Large intestine (tissue), 3 donors: ENCODE results near the gene SMIM7. TPM values are rescaled to one million over a fixed set of nuclear protein-coding genes. Genes with fewer than 3 reads are reported as not detected.

Source experiments
- DNase-seq, 2 donors: peaks; one replicate each; pipeline versions ENCODE4 v3.0.0 to v3.0.0-alpha.2; 2013
- H3K27ac ChIP-seq: one replicate; pipeline ENCODE4 v1.5.1; 2013; ENCODE audit warnings: low read length
- H3K27me3 ChIP-seq: 2 replicates; pipeline ENCODE4 v1.6.1; 2013; ENCODE audit warnings: low read length; ENCODE audit not compliant: control insufficient read depth, insufficient read depth
- H3K36me3 ChIP-seq: 2 replicates; pipeline ENCODE4 v1.6.1; 2013; ENCODE audit warnings: low read length; ENCODE audit not compliant: control insufficient read depth, insufficient read depth
- H3K4me1 ChIP-seq: one replicate; pipeline ENCODE4 v1.6.1; 2013; ENCODE audit warnings: low read length; ENCODE audit not compliant: control insufficient read depth, insufficient read depth
- H3K4me3 ChIP-seq: one replicate; pipeline ENCODE4 v1.5.1; 2013; ENCODE audit warnings: low read length
- H3K9me3 ChIP-seq: one replicate; pipeline ENCODE4 v1.6.1; 2013; ENCODE audit warnings: mild to moderate bottlenecking, low read depth, low read length, moderate library complexity; ENCODE audit not compliant: control insufficient read depth
- WGBS: methylation state at CpG from one replicate; pipeline ENCODE4 v1.1.5; 2013; ENCODE audit warnings: low lambda C conversion rate; ENCODE audit not compliant: insufficient coverage; 5-methylcytosine and 5-hydroxymethylcytosine counted together
- polyA plus RNA-seq: library from polyadenylated mRNA; unstranded; fragments of 120-200 nt; gene quantifications from one replicate; pipeline ENCODE4 v1.2.1, GENCODE V29; 2013

Gene SMIM7
- polyA plus RNA-seq, 1 donor: 85.6 TPM

DNA sequence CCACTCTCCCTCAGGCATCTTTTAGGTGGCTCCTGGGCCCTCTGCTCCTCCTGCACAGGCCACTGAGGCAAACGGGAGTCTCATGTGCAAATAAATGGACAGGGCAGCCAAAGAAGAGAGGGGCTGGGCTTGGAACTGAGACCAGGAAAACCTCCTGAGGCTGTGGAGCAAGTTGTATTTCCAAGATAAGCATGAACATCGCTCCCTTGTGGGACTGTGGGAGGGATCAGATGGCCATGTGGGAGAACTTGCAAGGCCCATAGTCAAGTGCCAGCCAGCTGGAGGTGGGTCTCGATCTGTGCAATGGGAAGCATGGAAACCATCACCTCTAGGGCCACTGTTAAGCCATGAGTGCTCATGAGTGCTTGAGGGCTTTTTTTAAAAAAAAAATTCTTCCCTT, 56.9 kb downstream of the SMIM7 start:
- Histone ChIP-seq H3K9me3 (no peaks in the 10 kb centered on the region), H3K27me3 (no peaks in the 10 kb centered on the region), H3K27ac (no peak overlapping the region), H3K4me1 (peaks cover 3% of the 10 kb centered on the region), H3K36me3 (no peaks in the 10 kb centered on the region), H3K4me3 (no peak overlapping the region)
- no CpG with 5 or more reads among the region's 3 CpGs for WGBS
- no peak for DNase-seq

DNA sequence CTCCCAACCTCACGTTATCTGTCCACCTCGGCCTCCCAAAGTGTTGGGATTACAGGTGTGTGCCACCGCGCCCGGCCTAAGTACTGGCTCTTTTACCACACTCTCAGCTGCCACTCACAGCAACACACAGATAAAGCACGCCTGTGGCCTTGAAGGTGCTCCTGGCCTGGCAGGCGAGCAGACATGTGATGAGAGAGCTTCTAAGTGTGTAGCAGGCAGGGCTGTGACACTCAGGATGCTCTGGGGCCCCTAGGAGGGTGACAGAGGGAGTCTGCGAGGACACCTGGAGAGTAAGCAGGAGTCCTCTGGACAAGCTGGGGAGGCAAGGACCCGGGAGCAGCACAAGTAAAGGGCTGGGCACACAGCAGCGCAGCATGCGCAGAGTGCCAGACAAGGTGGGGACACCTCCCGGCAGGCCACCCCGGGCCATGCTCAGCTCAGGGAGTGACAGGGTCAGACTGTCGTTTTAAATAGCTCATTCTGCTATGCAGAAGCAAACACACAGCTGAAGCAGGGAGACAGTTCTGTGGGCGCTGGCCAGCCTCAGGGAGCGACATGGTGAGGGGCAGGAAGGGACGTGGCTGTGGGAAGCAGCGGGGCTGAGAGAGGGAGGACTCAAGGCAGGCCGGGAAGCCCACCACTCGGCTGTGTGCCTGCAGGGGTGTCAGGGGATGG, 58.4 kb downstream of the SMIM7 start:
- no peaks in the 10 kb centered on the region for H3K36me3 ChIP-seq
- peaks cover 3% of the 10 kb centered on the region for H3K4me1 ChIP-seq

DNA sequence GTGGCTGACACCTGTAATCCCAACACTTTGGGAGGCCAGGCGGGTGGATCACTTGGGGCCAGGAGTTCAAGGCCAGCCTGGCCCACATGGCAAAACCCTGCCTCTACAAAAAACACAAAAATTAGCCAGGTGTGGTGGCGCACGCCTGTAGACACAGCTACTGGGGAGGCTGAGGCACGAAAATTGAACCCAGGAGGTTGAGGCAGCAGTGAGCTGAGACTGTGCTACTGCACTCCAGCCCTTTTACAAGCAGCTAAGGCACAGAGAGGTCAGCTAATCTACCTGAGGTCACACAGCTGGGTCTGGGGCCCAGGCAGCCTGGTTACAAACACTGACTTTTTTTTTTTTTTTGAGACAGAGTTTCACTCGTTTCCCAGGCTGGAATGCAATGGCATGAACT, 59.1 kb downstream of the SMIM7 start:
- no CpG with 5 or more reads among the region's 5 CpGs for WGBS
- DNase-seq: no peak
- no peaks in the 10 kb centered on the region for H3K36me3 ChIP-seq
- H3K4me3 ChIP-seq: no peak overlapping the region
- no peaks in the 10 kb centered on the region for H3K9me3 ChIP-seq
- no peak overlapping the region for H3K27ac ChIP-seq
- no peaks in the 10 kb centered on the region for H3K27me3 ChIP-seq
- peaks cover 2% of the 10 kb centered on the region for H3K4me1 ChIP-seq

More for the DNA sequence above, 58.4 kb downstream of the SMIM7 start:
- Histone ChIP-seq H3K9me3 (no peaks in the 10 kb centered on the region), H3K4me3 (no peak overlapping the region), H3K27me3 (no peaks in the 10 kb centered on the region), H3K27ac (no peak overlapping the region)
- WGBS: no CpG with 5 or more reads among the region's 20 CpGs
- DNase-seq: no peak

DNA sequence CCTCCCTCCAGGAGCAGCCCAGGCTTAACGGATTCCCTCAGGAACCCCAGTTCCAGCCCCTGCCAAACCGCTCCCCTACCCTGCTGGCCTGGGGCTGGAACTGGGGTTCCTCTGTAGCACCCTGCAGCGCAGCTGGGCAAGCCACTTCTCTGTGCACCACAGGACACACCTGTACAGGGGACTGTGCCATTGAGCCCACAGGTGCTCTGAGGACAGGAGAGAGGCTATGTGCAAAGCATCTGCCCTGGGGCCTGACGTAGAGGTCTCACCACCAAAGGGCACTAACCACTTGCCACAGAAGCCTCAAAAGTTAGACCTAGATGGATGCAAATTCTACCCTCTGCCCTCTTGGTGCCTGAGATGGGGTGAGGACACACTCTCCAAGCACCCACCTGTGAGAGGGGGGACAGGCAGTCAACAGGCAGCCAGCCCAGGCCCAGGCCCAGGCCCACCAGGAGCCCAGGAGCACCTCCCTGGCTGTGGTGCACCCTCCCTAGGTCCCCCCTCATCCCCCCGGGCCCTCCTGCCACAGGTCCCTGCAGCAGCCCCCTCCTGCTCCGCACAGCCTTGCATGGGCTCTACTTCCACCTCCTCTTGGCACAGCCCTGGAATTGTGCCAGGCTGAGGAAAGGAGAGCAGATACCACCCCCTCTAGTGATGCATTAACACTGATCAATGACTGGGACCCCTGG, 60.1 kb downstream of the SMIM7 start:
- Histone ChIP-seq H3K4me1 (no peaks in the 10 kb centered on the region), H3K9me3 (no peaks in the 10 kb centered on the region), H3K36me3 (no peaks in the 10 kb centered on the region), H3K4me3 (no peak overlapping the region), H3K27me3 (no peaks in the 10 kb centered on the region), H3K27ac (no peak overlapping the region)
- DNase-seq: no peak
- no CpG with 5 or more reads among the region's 6 CpGs for WGBS

DNA sequence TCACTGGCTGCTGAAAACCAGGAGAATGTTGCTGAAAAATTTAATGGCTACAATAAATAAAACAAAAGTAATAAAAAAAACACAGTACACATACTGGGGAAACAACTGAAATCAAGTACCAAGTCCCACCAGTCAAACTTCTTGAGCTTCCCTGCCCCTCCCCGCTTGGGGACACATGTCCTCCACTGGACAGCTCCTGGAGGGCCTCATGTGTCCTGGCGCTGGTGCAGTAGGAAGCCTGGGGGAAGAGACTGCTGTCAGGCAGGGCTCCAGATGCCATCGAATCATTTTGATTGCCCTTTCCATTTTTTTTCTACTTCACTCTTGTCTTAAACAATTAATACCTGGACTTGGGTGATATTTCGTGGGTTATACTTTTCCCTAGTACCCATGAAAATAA, 61.1 kb downstream of the SMIM7 start:
- Histone ChIP-seq H3K4me1 (no peaks in the 10 kb centered on the region), H3K9me3 (no peaks in the 10 kb centered on the region), H3K27me3 (no peaks in the 10 kb centered on the region), H3K36me3 (no peaks in the 10 kb centered on the region), H3K4me3 (no peak overlapping the region), H3K27ac (no peak overlapping the region)
- no peak for DNase-seq
- WGBS: 60% methylated on average over 1 of the region's 4 CpGs

DNA sequence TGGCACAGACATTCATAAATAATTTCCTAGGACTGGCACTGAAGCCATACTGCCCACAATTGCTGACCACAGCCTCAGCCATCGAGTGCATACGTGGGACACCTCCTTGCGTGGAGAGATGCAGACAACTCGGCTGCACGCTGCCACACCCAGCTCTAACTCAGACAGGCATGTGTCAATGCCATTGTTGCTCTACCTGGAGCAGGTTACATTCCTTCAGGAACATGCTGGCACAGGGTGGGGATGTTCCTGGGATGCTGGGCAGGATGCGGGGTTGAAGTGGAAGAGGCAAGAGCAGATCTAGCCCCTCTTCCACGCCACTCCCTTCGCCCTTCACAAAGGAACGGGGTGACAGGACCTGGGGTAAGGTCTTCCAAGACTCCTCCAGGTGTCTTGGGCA, 63.5 kb downstream of the SMIM7 start:
- H3K4me1 ChIP-seq: no peaks in the 10 kb centered on the region
- H3K4me3 ChIP-seq: no peak overlapping the region

More for the DNA sequence above, 63.5 kb downstream of the SMIM7 start:
- Histone ChIP-seq H3K27ac (no peak overlapping the region), H3K9me3 (no peaks in the 10 kb centered on the region), H3K27me3 (no peaks in the 10 kb centered on the region), H3K36me3 (no peaks in the 10 kb centered on the region)
- no peak for DNase-seq
- WGBS: no CpG with 5 or more reads among the region's 9 CpGs

Other genes starting within 250 kb of the SMIM7 start
- gene EPS15L1, start 188.2 kb downstream of the SMIM7 start, polyA plus RNA-seq: 19.1 TPM
- 0.04 TPM for gene CALR3, start 164.0 kb downstream of the SMIM7 start, polyA plus RNA-seq
- 4.6 TPM for gene C19orf44, start 163.8 kb downstream of the SMIM7 start, polyA plus RNA-seq
- 45.7 TPM for gene CHERP, start 117.7 kb downstream of the SMIM7 start, polyA plus RNA-seq
- gene SLC35E1, start 87.7 kb downstream of the SMIM7 start, polyA plus RNA-seq: 34.0 TPM
- gene MED26, start 31.9 kb downstream of the SMIM7 start, polyA plus RNA-seq: 7.2 TPM
- gene TMEM38A, start 995 bp upstream of the SMIM7 start, polyA plus RNA-seq: 2.3 TPM
- 0.01 TPM for gene NWD1, start 59.7 kb upstream of the SMIM7 start, polyA plus RNA-seq
- gene SIN3B, start 169.3 kb upstream of the SMIM7 start, polyA plus RNA-seq: 46.2 TPM
- gene F2RL3, start 228.9 kb upstream of the SMIM7 start, polyA plus RNA-seq: 0.99 TPM